NCI-H446 (cell line): ENCODE results near the gene JAKMIP1.
"Not testable (repeated sequence)": the region's sequence is repeated elsewhere in the genome, so short reads cannot be mapped to it uniquely, and the experiment has no call there.

Source experiments
- DNase-seq, 2 experiments: peaks; one replicate each; lab custom pipeline; 2025; lab: John Stamatoyannopoulos, UW

JAKMIP1 gene

GRCh38 chr4:6229095-6229494, 28.7 kb upstream of the JAKMIP1 start:
- DNase-seq, result peak in 1 of 2 experiments; percentile 39

GRCh38 chr4:6228158-6229067, 28.1 kb upstream of the JAKMIP1 start:
- no peak for DNase-seq

- no peak for DNase-seq
These were observed 27.2 kb upstream of the JAKMIP1 start for GRCh38 chr4:6227412-6228157.

GRCh38 chr4:6226506-6226905, 26.2 kb upstream of the JAKMIP1 start:
- no peak for DNase-seq

- no peak for DNase-seq
These were observed 25.1 kb upstream of the JAKMIP1 start for GRCh38 chr4:6225469-6225868.

- no peak for DNase-seq
These were observed 24.4 kb upstream of the JAKMIP1 start for GRCh38 chr4:6224735-6225134.

- peak in 1 of 2 experiments; percentile 37 for DNase-seq
These were observed 22.5 kb upstream of the JAKMIP1 start for GRCh38 chr4:6222761-6223292.

- DNase-seq, result peak in 1 of 2 experiments; percentile 42
These were observed 21.8 kb upstream of the JAKMIP1 start for GRCh38 chr4:6221851-6222760.

GRCh38 chr4:6221301-6221850, 21.0 kb upstream of the JAKMIP1 start:
- no peak for DNase-seq

GRCh38 chr4:6217716-6218381, 17.5 kb upstream of the JAKMIP1 start:
- no peak for DNase-seq

GRCh38 chr4:6216588-6216987, 16.2 kb upstream of the JAKMIP1 start:
- DNase-seq, result no peak

GRCh38 chr4:6209921-6210320, 9.6 kb upstream of the JAKMIP1 start:
- DNase-seq, result no peak

- DNase-seq, result not testable (repeated sequence)
These were observed 8.9 kb upstream of the JAKMIP1 start for GRCh38 chr4:6209291-6209690.

GRCh38 chr4:6208416-6208815, 8.1 kb upstream of the JAKMIP1 start:
- no peak for DNase-seq

- DNase-seq, result no peak
These were observed 7.3 kb upstream of the JAKMIP1 start for GRCh38 chr4:6207602-6208001.

GRCh38 chr4:6206771-6207290, 6.5 kb upstream of the JAKMIP1 start:
- DNase-seq, result no peak

- no peak for DNase-seq
These were observed 5.6 kb upstream of the JAKMIP1 start for GRCh38 chr4:6205973-6206372.

- DNase-seq, result no peak
These were observed 5.2 kb upstream of the JAKMIP1 start for GRCh38 chr4:6205567-6205931.

- DNase-seq, result no peak
These were observed 4.7 kb upstream of the JAKMIP1 start for GRCh38 chr4:6204871-6205566.

GRCh38 chr4:6204098-6204497, 3.7 kb upstream of the JAKMIP1 start:
- no peak for DNase-seq
